CD4-positive, alpha-beta memory T cell (primary cell): Measurements from ENCODE around the gene MAPKAPK3. TPM values are rescaled to one million over a fixed set of nuclear protein-coding genes. Genes with fewer than 3 reads are reported as not detected.

Experiments
- CTCF ChIA-PET: fragments of 350-600 bp; sonication (Branson Sonifier 250); formaldehyde crosslinking; loops from one replicate; lab custom pipeline; 2021; ENCODE audit warnings: inconsistent platforms; ENCODE audit not compliant: partially characterized antibody; lab: Charles Lee
- POLR2A ChIA-PET: fragments of 350-600 bp; sonication (Branson Sonifier 250); formaldehyde crosslinking; loops from one replicate; lab custom pipeline; 2021; ENCODE audit not compliant: partially characterized antibody; lab: Charles Lee
- DNase-seq, 5 donors: peaks; one replicate each; pipeline versions ENCODE4 v3.0.0 to v3.0.0-alpha.2; 2020 to 2022; ENCODE audit warnings: mixed read lengths in 1 of 5
- H3K27ac ChIP-seq: one replicate; pipeline ENCODE4 v1.7.0; 2013; ENCODE audit warnings: low read depth, low read length
- H3K27me3 ChIP-seq: 2 replicates; pipeline ENCODE4 v1.7.0; 2013; ENCODE audit warnings: mild to moderate bottlenecking, low read length, moderate library complexity; ENCODE audit not compliant: insufficient read depth
- H3K36me3 ChIP-seq: 2 replicates; pipeline ENCODE4 v1.7.0; 2013; ENCODE audit warnings: mild to moderate bottlenecking, low read length, moderate library complexity; ENCODE audit not compliant: insufficient read depth
- H3K4me1 ChIP-seq: 2 replicates; pipeline ENCODE4 v1.7.0; 2013; ENCODE audit warnings: mild to moderate bottlenecking, low read length, moderate library complexity; ENCODE audit not compliant: insufficient read depth
- H3K4me3 ChIP-seq, 2 donors: one replicate each; pipeline ENCODE4 v1.7.0; 2013; ENCODE audit warnings: low read length in 2 of 2, mild to moderate bottlenecking in 1 of 2
- H3K9me3 ChIP-seq, 2 donors: one replicate each; pipeline ENCODE4 v1.7.0; 2013; ENCODE audit warnings: low read length in 2 of 2, control low read depth in 1 of 2; ENCODE audit not compliant: control insufficient read depth in 1 of 2
- H3K27ac Mint-ChIP-seq, 7 donors: one replicate each; pipeline ENCODE4 v1.8.0; 2020 to 2021; ENCODE audit warnings: mixed read lengths in 7 of 7, mild to moderate bottlenecking in 6 of 7, inconsistent platforms in 3 of 7, moderate library complexity in 3 of 7
- H3K27me3 Mint-ChIP-seq, 2 donors: one replicate each; pipeline ENCODE4 v1.8.0; 2020 to 2021; ENCODE audit warnings: mixed read lengths in 2 of 2
- H3K36me3 Mint-ChIP-seq, 2 donors: one replicate each; pipeline ENCODE4 v1.8.0; 2020 to 2021; ENCODE audit warnings: mixed read lengths in 2 of 2, inconsistent platforms in 1 of 2, mild to moderate bottlenecking in 1 of 2
- H3K4me1 Mint-ChIP-seq, 4 donors: one replicate each; pipeline ENCODE4 v1.8.0; 2020 to 2021; ENCODE audit warnings: mixed read lengths in 4 of 4, mild to moderate bottlenecking in 1 of 4
- H3K4me3 Mint-ChIP-seq, 8 donors: one replicate each; pipeline ENCODE4 v1.8.0; 2020 to 2021; ENCODE audit warnings: mixed read lengths in 8 of 8, mild to moderate bottlenecking in 7 of 8, moderate library complexity in 6 of 8, inconsistent platforms in 3 of 8
- H3K9me3 Mint-ChIP-seq, 8 donors: one replicate each; pipeline ENCODE4 v1.8.0; 2020 to 2021; ENCODE audit warnings: mixed read lengths in 8 of 8, mild to moderate bottlenecking in 5 of 8, inconsistent platforms in 3 of 8, moderate library complexity in 1 of 8
- intact Hi-C: fragments of 100-400 bp; cut with micrococcal nuclease; formaldehyde crosslinking; loops from one replicate; pipeline ENCODE4 v1.15.1; 2023
- polyA plus RNA-seq, 2 donors: library from polyadenylated mRNA; unstranded; fragments of 300-500 nt; fragmentation: Illumina TruSeq; gene quantifications; one replicate each; pipeline ENCODE4 v1.2.3, GENCODE V29; 2021
- total RNA-seq, 2 experiments: library from RNA; stranded (reverse); gene quantifications; one replicate each; pipeline ENCODE4 v1.2.3, GENCODE V29; 2021

MAPKAPK3 gene
- total and polyA plus RNA-seq, 4 experiments from 2014 or later, result 36.4 to 93.2 (median 55.6) TPM

- Mint-ChIP-seq H3K4me3 (peak overlapping the region; percentile 92 to 99 (median 96)), H3K27me3 (no peaks in the 10 kb centered on the region), H3K4me1 (peaks cover 57 to 93% (median 72%) of the 10 kb centered on the region in 4 donors), H3K27ac (peak overlapping the region; percentile 80 to 97 (median 90)), H3K36me3 (peaks cover 72 to 88% of the 10 kb centered on the region in 2 donors), H3K9me3 (peaks cover 0 to 2% (median 0%) of the 10 kb centered on the region in 8 donors)
- Histone ChIP-seq H3K4me1 (peaks cover 76% of the 10 kb centered on the region), H3K36me3 (peaks cover 61% of the 10 kb centered on the region), H3K4me3 (peak overlapping the region; percentile 93 to 96), H3K9me3 (no peaks in the 10 kb centered on the region), H3K27ac (peak overlapping the region; percentile 81), H3K27me3 (no peaks in the 10 kb centered on the region)
- DNase-seq, result peak in 4 of 5 donors; percentile 25 to 67 (median 36)
- CTCF ChIA-PET, result interaction anchor here (1.0 to 24.7 kb wide), 3 partner anchors 9 to 33 kb away, joined by 6 to 996 read pairs (median 492); partner anchors contain the start of genes C3orf18, HEMK1 and MAPKAPK3
- intact Hi-C loops, result no loop called here
- POLR2A ChIA-PET, result interaction anchor here (7.2 to 26.0 kb wide), 3 partner anchors 7 to 32 kb away, joined by 156 to 1072 read pairs (median 577); partner anchors contain the start of genes C3orf18 and HEMK1
Observed at GRCh38 chr3:50606596-50606995, 10.4 kb upstream of the MAPKAPK3 start.

GRCh38 chr3:50607271-50608091 is 9.5 kb upstream of the MAPKAPK3 start:
- H3K27ac Mint-ChIP-seq, result peak overlapping the region; percentile 88 to 97 (median 95)
- peaks cover 71% of the 10 kb centered on the region for H3K4me1 ChIP-seq
- peak overlapping the region; percentile 93 to 96 for H3K4me3 ChIP-seq
- DNase-seq, result peak in 1 of 5 donors; percentile 36
- intact Hi-C loops, result no loop called here
- H3K9me3 ChIP-seq, result no peaks in the 10 kb centered on the region
- POLR2A ChIA-PET, result interaction anchor here (0.8 to 26.0 kb wide), 7 partner anchors 8 to 892 kb away, joined by 3 to 1072 read pairs (median 20); partner anchors contain the start of genes C3orf18, DCAF1, HEMK1 and MAPKAPK3
- H3K4me1 Mint-ChIP-seq, result peaks cover 53 to 93% (median 69%) of the 10 kb centered on the region in 4 donors
- no peaks in the 10 kb centered on the region for H3K27me3 Mint-ChIP-seq
- H3K4me3 Mint-ChIP-seq, result peak overlapping the region; percentile 92 to 99 (median 96)
- no peaks in the 10 kb centered on the region for H3K9me3 Mint-ChIP-seq
- H3K36me3 Mint-ChIP-seq, result peaks cover 72 to 90% of the 10 kb centered on the region in 2 donors
- H3K36me3 ChIP-seq, result peaks cover 61% of the 10 kb centered on the region
- CTCF ChIA-PET, result interaction anchor here (1.0 to 24.7 kb wide), 7 partner anchors 6 to 782 kb away, joined by 3 to 996 read pairs (median 11); partner anchors contain the start of genes C3orf18, HEMK1 and MAPKAPK3
- H3K27ac ChIP-seq, result peak overlapping the region; percentile 81
- H3K27me3 ChIP-seq, result no peaks in the 10 kb centered on the region

GRCh38 chr3:50608278-50608677 is 8.7 kb upstream of the MAPKAPK3 start:
- peaks cover 61% of the 10 kb centered on the region for H3K36me3 ChIP-seq
- peaks cover 71% of the 10 kb centered on the region for H3K4me1 ChIP-seq
- peak overlapping the region; percentile 92 to 99 (median 96) for H3K4me3 Mint-ChIP-seq
- intact Hi-C loops, result no loop called here
- H3K9me3 Mint-ChIP-seq, result no peaks in the 10 kb centered on the region
- POLR2A ChIA-PET, result interaction anchor here (0.8 to 26.0 kb wide), 8 partner anchors 9 to 891 kb away, joined by 3 to 1072 read pairs (median 12); partner anchors contain the start of genes C3orf18, DCAF1, HEMK1 and MAPKAPK3
- H3K27ac Mint-ChIP-seq, result peak overlapping the region; percentile 90 to 97 (median 94)
- H3K27ac ChIP-seq, result peak overlapping the region; percentile 81
- CTCF ChIA-PET, result interaction anchor here (1.0 to 24.7 kb wide), 7 partner anchors 7 to 782 kb away, joined by 3 to 996 read pairs (median 11); partner anchors contain the start of genes C3orf18 and HEMK1
- peaks cover 72 to 86% of the 10 kb centered on the region in 2 donors for H3K36me3 Mint-ChIP-seq
- peak overlapping the region; percentile 93 to 96 for H3K4me3 ChIP-seq
- H3K27me3 Mint-ChIP-seq, result no peaks in the 10 kb centered on the region
- no peaks in the 10 kb centered on the region for H3K9me3 ChIP-seq
- DNase-seq, result peak in 1 of 5 donors; percentile 7
- peaks cover 55 to 90% (median 70%) of the 10 kb centered on the region in 4 donors for H3K4me1 Mint-ChIP-seq
- no peaks in the 10 kb centered on the region for H3K27me3 ChIP-seq

GRCh38 chr3:50609071-50609762 is 7.7 kb upstream of the MAPKAPK3 start:
- Histone ChIP-seq H3K4me1 (peaks cover 71% of the 10 kb centered on the region), H3K9me3 (no peaks in the 10 kb centered on the region), H3K27ac (peak overlapping the region; percentile 81), H3K27me3 (no peaks in the 10 kb centered on the region), H3K36me3 (peaks cover 58% of the 10 kb centered on the region), H3K4me3 (peak overlapping the region; percentile 93 to 96)
- Mint-ChIP-seq H3K36me3 (peaks cover 64 to 79% of the 10 kb centered on the region in 2 donors), H3K9me3 (no peaks in the 10 kb centered on the region), H3K4me1 (peaks cover 53 to 90% (median 69%) of the 10 kb centered on the region in 4 donors), H3K27ac (peak overlapping the region; percentile 90 to 97 (median 94)), H3K27me3 (no peaks in the 10 kb centered on the region), H3K4me3 (peak overlapping the region; percentile 92 to 99 (median 96))
- DNase-seq, result peak in 1 of 5 donors; percentile 18
- ChIA-PET CTCF (interaction anchor here (0.6 to 24.7 kb wide), 11 partner anchors 8 to 781 kb away, joined by 3 to 996 read pairs (median 6); partner anchors contain the start of genes C3orf18 and HEMK1), POLR2A (interaction anchor here (0.6 to 26.0 kb wide), 17 partner anchors 8 to 1062 kb away, joined by 3 to 1072 read pairs (median 6); partner anchors contain the start of genes C3orf18, CYB561D2, DCAF1 and HEMK1)
- intact Hi-C loops, result no loop called here

- peaks cover 71% of the 10 kb centered on the region for H3K4me1 ChIP-seq
- ChIA-PET CTCF (interaction anchor here (0.8 to 24.7 kb wide), 10 partner anchors 9 to 780 kb away, joined by 3 to 996 read pairs (median 7); partner anchors contain the start of genes C3orf18 and HEMK1), POLR2A (interaction anchor here (0.6 to 26.0 kb wide), 14 partner anchors 7 to 1062 kb away, joined by 3 to 1072 read pairs (median 6); partner anchors contain the start of genes C3orf18, CYB561D2, HEMK1 and IFRD2)
- Mint-ChIP-seq H3K9me3 (no peaks in the 10 kb centered on the region), H3K4me1 (peaks cover 51 to 89% (median 69%) of the 10 kb centered on the region in 4 donors), H3K27ac (peak overlapping the region; percentile 90 to 97 (median 94)), H3K27me3 (no peaks in the 10 kb centered on the region), H3K4me3 (peak overlapping the region; percentile 92 to 99 (median 96)), H3K36me3 (peaks cover 61 to 75% of the 10 kb centered on the region in 2 donors)
- H3K36me3 ChIP-seq, result peaks cover 53% of the 10 kb centered on the region
- H3K27me3 ChIP-seq, result no peaks in the 10 kb centered on the region
- peak overlapping the region; percentile 93 to 96 for H3K4me3 ChIP-seq
- peak overlapping the region; percentile 81 for H3K27ac ChIP-seq
- intact Hi-C loops, result loop anchor here (5.0 kb wide), 2 partner anchors 242 to 257 kb away; partner anchors contain the start of genes CYB561D2 and NPRL2
- peak in 1 of 5 donors; percentile 42 for DNase-seq
- H3K9me3 ChIP-seq, result no peaks in the 10 kb centered on the region
Observed at GRCh38 chr3:50609763-50610085, 7.2 kb upstream of the MAPKAPK3 start.
